ENCODE results near the gene TLE3.

Gene TLE3

GRCh38 chr15:70060993-70061305 is 36.8 kb downstream of the TLE3 start:
- DNase-seq, result no peak

- DNase-seq, result no peak
These were observed 37.3 kb downstream of the TLE3 start for GRCh38 chr15:70060214-70060992.

GRCh38 chr15:70059476-70060213 is 38.1 kb downstream of the TLE3 start:
- DNase-seq, result no peak

GRCh38 chr15:70058642-70059360 is 38.9 kb downstream of the TLE3 start:
- DNase-seq, result no peak

GRCh38 chr15:70057931-70058641 is 39.6 kb downstream of the TLE3 start:
- DNase-seq, result no peak

- DNase-seq, result no peak
These were observed 41.5 kb downstream of the TLE3 start for GRCh38 chr15:70056091-70056680.

- no peak for DNase-seq
These were observed 42.1 kb downstream of the TLE3 start for GRCh38 chr15:70055601-70056051.

GRCh38 chr15:70054884-70055387 is 42.8 kb downstream of the TLE3 start:
- no peak for DNase-seq

GRCh38 chr15:70054366-70054765 is 43.4 kb downstream of the TLE3 start:
- no peak for DNase-seq

- no peak for DNase-seq
These were observed 43.9 kb downstream of the TLE3 start for GRCh38 chr15:70053716-70054229.

- DNase-seq, result no peak
These were observed 44.6 kb downstream of the TLE3 start for GRCh38 chr15:70053001-70053715.

- DNase-seq, result no peak
These were observed 45.6 kb downstream of the TLE3 start for GRCh38 chr15:70051948-70052633.

GRCh38 chr15:70050970-70051369 is 46.7 kb downstream of the TLE3 start:
- DNase-seq, result no peak

- DNase-seq, result no peak
These were observed 47.3 kb downstream of the TLE3 start for GRCh38 chr15:70050441-70050840.

- no peak for DNase-seq
These were observed 47.9 kb downstream of the TLE3 start for GRCh38 chr15:70049701-70050301.

GRCh38 chr15:70048578-70049514 is 48.9 kb downstream of the TLE3 start:
- DNase-seq, result no peak

GRCh38 chr15:70048198-70048565 is 49.5 kb downstream of the TLE3 start:
- DNase-seq, result no peak

GRCh38 chr15:70047386-70048197 is 50.1 kb downstream of the TLE3 start:
- DNase-seq, result no peak
